Measurements from ENCODE around the gene SOS2.

Gene SOS2

DNA sequence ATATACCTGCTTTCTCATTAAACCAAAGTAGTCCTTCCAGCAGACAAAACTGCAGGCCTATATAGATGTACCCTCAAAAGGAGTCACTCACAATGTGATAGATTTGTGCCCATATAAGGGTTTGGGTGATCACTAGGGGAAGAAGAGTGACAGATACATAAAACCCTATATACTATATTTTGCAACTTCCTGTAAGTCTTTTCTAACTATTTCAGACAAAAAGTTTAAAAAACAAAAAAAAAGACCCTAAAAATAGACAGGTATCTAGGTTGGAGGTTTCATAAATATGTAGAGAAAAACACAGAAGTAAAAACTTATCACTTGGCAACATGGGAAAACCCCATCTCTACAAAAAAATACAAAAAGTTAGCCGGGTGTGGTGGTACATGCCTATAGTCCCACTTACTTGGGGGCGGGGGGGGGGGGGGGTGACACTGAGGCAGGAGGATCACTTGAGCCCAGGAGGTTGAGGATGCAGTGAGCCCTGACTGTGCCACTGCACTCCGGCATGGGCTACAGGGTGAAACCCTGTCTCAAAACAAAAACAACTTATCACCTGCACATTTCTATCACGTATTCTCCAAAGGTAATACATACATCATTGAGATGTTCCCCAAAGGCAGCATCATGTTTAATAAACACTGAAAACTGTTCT, 117.9 kb downstream of the SOS2 start:
- DNase-seq = no peak

DNA sequence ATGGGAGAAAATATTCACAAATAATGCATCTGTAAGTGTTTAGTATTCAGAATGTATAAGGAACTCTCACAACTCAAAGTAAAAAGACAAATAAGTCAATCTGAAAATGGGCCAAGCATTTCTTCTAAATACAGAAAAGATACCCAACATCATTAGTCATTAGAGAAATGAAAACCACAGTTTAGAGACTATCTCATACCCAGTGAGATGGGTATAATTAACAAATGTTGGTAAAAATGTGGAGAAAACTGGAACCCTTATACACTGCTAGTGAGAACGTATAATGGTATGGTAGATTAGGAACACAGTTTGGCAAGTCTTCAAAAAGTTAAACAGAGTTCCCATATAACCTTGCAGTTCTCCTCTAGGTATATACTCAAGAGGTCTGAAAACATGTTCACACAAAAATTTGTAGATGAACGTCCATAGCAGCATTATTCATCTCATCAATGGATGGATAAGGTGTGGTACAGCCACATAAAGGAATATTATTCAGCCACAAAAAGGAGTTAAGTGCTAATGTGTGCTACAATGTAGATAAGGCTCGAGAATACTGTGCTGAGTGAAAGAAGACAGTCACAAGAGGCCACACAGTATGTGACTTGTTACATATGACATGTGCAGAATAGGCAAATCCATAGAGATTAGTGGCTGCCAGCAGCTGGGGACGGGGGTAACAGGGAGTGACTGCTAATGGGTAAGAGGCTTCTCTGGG, 120.9 kb downstream of the SOS2 start:
- no peak for DNase-seq

DNA sequence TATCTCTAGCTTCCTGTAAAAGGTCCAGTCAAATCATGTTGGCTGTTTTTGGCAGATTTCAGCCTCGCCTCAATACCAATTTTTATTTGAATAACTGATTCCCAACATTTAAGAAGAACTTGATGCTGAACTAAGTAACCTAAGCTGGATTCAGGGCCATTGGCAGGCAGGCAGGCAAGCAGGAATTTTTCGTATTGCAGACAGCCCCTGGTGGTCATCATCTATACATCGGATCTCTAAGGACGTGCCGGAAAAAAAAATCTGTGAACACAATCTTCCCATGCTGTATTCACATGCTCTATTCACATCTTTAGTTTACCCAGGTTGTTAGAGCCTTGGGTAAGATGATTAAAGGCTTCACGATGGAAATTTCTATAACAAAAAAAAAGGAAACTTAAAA, 122.0 kb downstream of the SOS2 start:
- DNase-seq = no peak

DNA sequence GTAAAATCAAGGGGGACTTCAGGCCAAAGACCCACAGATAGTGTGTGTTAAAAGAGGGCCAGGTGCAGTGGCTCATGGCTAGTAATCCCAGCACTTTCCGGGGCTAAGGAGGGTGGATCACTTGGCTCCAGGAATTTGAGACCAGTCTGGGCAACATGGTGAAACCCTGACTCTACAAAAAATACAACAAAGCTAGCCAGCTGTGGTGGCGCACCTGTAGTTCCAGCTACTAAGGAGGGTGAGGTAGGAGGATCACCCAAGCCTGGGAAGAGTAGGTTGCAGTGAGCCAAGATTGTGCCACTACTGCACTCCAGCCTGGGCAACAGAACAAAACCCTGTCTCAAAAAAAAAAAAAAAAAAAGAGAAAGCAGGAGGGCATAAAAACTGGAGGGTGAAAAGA, 123.5 kb downstream of the SOS2 start:
- DNase-seq = no peak

DNA sequence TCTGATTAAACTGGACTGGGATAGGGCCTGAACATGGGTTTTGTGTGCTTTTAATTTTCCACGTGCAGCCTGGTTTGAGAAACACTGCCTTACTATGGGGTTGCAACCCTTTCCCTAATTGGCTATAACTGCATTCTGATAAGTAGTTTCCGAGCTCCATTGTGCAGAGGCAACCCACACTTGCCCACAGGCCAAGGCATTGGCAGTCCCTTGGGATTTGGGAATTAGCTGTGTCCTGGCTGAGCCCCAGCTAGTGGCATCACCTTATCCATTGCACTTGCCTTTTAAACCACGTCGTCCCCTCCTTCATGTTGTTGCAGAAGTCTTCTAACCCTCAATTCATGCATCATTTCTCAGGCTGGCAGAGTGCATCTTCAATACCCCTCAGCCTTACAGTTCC, 125.2 kb downstream of the SOS2 start:
- DNase-seq = no peak

DNA sequence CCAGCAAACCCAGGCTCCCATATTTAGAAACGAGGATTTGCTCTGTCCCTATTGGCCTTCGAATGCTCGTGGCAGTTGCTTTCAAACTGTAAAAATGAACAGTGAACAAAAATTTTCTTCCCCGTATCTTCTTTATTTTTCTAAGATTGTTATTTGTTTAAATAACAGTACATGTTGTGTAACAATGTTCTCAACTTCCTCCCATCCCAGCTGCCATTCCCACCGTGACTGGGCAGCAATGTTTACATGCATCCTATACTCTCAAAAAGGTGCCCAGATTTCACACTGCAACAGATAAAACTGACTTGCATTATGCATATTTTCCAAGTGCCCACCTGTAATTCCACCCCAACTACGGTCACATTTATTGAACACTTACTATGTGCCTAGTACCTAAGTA, 127.8 kb downstream of the SOS2 start:
- no peak for DNase-seq

DNA sequence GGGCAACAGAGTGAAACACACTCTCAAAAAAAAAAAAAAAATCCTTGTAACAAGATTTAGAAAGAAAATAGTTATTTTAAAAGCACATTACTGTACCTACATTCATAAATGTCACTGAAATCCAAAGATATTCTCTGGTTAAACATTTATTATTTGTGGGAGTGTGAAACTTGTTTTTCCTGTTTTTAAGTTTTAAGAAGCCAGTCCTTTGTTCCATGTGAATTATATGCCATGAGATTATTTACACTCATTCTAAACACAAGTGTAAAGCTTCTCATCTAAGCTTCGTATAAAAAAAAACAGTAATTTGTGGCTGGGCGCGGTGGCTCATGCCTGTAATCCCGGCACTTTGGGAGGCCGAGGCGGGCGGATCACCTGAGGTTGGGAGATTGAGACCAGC, 130.0 kb downstream of the SOS2 start:
- DNase-seq = no peak

DNA sequence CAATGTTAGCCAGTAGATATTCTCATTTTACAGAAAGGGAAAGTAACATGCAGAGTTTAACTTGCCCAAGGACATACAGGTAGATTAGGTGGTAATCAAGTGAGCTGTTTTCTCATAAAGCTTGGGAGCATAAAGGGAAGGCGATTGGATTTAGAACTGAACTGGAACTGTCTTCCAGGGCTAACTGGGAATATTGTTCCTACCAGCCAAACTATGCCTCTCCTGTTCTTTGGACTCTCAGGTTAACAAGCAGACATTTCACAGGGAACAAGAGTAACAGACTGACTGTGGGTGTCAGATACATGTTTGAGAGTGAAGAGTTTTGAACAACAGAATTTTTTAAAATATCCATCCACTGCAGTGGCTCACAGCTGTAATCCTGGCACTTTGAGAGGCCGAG, 130.6 kb downstream of the SOS2 start:
- DNase-seq = no peak

DNA sequence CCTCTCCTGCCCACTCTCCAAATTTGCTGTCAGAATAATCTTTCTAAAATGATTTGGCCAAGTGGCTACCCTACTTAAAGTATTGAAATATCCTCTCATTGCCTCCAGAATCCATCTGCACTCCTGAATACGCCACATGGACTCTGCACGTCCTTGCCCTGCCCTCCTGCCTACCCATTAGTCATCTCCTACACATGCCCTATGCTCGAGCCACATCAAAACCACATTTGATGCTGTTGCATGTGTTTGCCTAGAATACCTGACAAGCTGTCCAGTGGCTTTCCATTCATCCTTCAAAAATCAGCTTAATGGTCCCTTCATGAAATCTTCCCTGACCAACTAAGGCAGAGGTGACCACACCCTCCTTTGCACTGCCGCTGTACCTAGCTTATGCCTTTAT, 132.0 kb downstream of the SOS2 start:
- DNase-seq = no peak

DNA sequence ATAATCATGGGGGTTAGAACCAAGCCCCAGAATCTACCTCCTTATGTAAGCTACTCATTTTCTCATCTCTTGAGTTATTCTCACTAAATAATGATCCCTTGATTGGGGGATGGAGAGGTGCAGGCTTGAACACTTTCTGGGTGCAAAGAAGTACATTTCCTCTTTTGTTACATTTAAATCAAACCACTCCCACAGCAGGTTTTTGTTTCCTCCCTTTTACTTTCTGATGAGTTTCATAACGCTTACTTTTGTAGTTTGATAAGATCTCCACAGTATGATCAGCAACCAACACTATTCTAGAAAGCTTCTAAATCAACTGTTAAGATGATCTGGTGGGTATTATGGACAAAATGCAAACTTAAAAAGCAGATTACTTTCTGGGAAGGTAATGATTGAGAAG, 135.5 kb downstream of the SOS2 start:
- no peak for DNase-seq

DNA sequence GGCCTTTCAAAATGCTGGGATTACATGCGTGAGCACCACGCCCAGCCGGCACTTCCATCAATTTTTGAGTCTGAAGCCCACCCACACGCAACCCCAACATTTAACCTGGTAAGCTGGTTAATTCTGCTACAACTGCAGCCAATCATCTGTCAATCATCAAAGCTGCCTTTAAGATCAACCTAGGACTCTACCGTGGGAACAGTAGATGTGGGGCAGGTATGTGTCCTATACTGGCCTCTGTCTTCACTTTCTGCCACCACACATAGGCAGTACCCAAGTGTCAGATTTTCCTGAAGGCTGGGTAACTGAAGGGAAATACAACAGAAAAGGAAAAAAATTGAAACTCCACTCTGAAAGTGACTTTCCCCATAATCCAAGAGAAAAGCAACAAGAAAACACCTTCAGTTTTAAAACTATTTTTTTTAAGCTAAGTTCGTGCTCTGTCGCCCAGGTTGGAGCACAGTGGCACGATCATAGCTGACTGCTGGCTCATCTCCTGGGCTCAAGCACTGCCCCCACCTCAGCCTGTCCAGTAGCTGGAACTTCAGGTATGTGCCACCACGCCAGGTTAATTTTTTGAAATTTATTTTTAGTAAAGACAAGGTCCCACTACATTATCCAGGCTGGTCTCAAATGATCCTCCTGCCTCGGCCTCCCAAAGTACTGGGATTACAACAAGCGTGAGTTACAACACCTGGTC, 137.2 kb downstream of the SOS2 start:
- DNase-seq = no peak

DNA sequence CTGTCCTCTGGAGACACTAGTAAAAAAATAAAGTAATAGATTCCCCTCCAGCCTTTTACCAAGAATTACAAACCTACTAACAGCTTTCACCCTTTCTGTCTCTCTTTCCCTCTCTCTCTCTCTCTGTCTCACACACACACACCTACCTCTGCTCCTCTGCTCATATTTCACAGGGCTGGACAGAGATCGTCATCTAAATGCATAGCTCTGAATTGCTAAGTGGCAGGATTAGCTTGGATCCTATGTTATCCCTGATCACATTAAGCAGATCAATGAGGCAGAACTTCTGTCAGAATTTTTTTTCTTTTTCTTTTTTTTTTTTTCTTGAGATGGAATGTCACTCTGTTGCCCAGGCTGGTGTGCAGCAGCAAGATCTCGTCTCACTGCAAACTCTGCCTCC, 137.9 kb downstream of the SOS2 start:
- no peak for DNase-seq

DNA sequence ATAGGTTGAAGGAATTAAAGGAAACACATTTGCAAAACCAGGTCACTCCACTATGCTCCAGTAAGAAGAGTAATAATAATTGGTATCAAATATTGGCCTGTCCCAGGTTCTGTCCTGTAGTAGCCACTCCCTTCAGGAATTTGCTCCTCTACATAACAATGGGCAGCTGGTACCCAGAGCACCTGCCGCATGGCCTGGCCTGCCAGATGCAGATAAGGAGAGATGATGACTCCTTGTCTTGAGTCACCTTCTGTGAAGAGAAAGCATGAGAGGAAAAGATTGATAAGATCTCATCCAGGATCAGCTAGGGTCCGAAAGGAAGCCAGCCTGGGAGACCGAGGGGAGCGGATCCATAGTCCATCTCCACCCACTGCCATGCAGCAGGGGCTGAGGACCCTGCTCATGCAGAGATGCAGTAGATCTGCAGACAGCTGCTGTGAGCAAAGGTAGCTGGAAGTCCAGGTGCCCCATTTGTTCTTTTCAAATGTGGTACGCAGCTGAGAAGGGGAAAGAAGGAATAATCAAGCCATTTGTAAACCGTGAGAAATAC, 139.3 kb downstream of the SOS2 start:
- no peak for DNase-seq

DNA sequence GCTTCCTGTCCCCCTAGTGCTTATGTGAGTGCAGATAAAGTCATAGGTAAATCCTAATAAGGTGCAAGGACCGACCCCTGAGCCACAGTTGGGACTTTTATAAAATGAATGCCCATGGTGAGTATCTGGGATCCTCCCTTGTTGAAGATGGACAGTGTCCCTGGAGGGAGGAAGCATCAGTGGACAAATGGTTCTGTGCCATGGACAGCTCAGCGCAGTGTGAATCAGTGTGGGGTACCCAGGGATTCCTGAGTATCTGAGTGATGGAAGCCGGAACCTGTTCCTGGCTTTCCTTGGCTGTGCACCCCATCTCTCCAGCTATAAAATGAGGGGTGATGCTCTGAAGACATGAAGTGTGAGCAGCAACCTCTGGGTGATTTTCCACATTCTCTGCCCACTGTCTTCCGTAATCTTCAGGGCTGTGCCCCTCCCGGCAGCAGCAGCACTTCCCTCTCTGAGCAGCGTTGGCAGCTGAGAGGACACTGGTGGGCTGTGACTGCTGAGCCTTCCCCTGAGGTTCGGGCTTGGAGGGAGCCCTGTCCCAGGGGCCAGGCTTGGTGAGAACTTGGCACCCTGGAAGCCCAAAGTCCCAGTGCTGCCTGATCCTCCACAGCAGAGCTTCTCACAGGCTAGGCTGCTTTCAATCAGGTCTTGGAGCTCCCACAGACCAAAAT, 140.0 kb downstream of the SOS2 start:
- DNase-seq = no peak

DNA sequence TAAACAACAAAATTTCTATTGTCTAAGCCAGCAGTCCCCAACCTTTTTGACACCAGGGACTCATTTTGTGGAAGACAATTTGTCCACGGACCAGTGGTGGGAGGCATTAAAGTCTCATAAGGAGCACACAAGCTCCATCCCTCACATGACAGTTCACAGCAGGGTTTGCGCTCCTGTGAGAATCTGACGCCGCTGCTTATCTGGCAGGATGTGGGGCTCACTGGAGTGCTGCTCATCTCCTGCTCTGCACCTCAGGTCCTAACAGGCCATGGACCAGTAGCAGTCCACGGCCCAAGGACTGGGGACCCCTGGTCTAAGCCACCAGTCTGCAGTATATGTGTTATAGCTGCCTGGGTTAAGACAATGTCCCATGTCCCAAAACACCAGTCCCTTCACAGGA, 142.2 kb downstream of the SOS2 start:
- no peak for DNase-seq

DNA sequence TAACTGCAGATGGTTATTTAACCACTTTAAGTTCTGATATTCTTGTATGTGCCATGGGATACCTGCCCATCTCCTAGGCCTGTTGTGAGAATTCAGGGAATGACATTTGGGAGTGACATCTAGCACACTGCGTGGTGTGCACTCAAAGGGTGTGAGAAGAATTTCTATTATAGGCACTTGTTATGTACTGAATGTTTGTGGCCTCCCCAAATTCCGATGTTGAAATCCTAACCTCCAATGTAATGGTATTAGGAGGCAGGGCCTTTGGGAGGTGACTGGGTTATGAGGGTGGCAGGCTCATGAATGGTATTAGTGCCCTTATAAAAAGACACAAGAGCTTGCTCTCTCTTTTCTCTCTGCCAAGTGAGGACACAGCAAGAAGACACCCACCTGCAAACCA, 142.6 kb downstream of the SOS2 start:
- no peak for DNase-seq

DNA sequence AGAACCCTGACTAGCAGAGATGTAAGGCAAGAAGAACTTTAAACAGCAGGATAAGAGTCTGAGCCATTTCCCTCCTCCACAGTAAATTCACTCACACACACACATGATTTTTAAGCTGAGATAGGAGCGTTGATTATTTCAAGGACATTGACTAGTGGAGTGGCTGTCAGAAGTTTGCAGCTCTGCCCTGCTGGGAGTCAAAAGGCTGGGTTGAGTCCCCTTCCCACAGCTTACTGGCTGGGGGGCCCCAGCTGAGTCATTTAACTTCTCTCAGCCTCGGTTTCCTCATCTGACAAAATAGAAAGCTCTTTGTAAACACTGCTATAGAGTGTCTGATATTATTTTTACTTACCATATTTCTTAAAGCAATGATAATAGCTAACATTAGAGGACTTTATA, 143.3 kb downstream of the SOS2 start:
- DNase-seq = no peak

DNA sequence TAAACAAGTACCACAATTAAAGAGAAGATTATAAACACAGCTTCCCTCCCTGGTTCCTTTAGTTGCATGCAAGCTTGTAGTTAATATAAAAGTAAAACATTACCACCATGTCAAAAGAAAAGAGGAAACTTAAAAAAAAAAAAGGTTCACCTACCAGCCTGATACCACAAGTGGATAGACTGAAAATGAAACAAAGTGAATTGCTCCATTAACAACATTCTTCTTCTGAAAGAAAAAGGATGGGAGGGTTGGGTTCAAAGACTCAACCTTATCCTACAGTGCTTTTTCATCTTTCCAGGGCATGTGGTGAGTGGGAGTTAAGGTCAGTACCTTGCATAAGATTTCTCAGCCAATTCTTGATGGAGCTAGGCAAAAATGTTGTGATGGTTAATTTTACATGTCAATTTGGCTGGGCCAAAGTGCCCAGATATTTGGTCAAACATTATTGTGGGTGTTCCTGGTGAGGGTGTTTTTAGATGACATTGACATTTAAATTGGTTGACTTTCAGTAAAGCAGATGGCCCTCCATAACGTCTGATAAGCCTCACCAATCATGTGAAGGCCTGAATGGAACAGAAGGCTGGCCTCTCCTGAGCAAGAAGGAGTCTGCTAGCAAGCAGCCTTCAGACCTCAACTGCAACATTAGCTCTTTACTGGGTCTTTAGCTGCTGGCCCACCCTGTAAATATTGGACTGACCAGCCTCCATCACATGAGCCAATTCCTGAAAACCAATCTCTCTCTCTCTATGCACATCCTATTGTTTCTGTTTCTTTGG, 143.8 kb downstream of the SOS2 start:
- no peak for DNase-seq

DNA sequence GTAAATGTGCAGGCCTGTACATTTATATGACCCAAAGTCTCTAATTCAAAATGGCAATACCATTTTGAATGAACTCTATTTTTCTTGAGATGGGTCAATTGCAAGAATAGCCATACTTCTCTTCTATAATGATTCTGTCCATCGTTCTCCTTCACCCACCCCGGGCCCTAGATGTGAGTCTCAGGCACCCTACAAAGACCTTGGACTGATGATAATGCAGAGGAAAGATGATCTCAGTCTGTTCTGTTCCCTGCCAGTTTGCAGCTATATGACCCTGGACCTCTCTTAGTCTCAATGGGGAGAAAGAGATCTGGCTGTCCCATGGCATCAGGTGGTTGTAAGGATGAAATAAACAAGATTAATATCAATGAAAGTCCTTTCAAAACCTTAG, 145.1 kb downstream of the SOS2 start:
- no peak for DNase-seq

DNA sequence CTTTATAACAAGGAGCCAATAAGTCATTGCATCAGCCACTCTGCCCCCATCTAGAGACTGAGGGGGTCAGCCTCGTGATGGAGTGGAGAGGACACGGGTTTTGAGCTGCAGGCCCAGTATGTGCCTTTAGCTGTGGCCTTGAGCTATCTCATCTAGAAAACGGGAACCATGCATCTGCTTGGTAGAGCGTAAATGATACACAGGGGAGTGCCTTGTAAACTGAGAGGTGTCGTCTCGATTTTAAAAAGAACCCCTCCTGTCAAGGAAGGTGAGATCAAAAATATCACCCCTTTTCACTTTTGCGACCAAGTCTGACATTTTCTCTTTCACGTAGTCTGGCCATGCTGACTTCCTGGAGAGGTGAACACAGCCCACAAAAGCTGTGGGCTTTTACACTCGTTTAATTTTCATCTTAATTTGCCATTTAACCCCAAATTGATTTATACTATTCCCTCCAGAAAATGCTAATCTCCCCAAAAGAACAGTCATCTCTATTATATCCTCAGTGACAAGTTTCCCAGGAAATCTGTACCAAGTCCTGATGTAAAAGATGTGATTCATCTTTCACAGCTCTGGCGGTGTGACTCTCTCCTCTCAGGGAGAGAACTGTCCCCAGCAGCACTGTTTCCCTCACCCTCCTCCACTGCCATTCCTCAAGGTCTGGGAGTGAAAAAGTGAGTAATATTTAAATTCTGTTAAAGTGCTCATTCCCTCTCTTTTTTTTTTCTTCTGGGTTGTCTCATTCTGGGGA, 145.6 kb downstream of the SOS2 start:
- no peak for DNase-seq

DNA sequence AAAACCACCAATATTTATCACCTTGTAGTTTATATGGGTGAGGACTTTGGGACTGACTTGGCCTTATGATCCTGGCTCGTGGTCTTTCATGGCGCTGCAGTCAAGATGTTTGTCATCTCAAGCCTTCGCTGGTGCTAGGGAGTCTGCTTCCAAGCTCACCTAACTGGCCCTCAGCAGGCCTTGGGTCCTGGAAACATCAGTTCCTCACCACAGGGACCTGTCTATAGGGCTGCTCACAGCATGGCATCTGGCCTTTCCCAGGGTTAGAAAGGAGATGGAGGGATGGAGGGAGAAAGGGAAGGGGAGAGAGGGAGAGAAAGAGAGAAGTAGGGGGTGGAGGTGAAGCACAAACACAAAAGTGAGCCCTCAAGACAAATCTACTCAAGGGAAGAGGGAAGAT, 146.7 kb downstream of the SOS2 start:
- DNase-seq = no peak
